NCI-H446 (cell line): Measurements from ENCODE around the gene E2F2.

Source experiments
- DNase-seq, 2 experiments: peaks; one replicate each; lab custom pipeline; 2025; lab: John Stamatoyannopoulos, UW

The E2F2 gene

DNA sequence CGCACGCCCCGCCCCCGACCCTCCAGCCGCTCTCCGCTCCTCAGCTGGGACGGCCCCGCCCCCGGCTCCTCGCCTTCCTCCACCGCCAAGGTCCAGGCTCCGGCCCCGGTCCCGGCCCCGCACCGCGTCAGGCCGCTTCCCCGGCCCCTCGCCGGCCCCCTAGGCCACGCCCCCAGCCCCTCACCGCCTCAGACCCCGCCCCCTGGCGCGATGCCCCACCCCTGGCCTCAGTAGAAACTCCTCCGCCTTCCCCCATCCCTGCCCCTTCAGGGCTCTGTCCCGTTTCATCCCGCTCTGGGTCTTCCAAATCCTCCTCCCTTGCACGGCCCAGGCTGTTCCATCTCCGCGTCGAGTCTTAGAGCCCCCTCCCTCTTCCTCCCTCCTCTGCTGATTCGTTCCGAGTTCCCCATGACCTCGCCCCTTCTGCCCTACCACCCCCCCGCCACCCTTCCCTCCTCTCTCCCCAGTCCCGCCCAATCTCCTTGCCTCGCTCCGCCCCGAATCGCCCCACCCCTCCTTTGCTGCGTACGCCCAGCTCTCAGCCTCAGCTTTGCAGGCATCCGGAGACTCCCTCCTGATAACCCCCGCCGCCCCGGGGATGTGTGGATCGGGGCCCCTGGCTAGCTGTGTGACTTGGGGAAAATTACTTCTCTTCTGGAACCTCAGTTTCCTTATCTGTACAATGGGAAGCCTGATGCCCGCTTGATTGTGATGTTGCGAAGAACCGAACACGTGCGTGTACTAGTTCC lies 46.6 kb downstream of the E2F2 start:
- DNase-seq: peak; percentile 93 to 97

- DNase-seq: peak in 1 of 2 experiments; percentile 27
These were observed 47.4 kb downstream of the E2F2 start, which contains the start of gene ASAP3 for GRCh38 chr1:23483321-23484252. TSS of gene ASAP3 (minus strand) at chr1:23484179. CDS start at chr1:23484133, 46 bp downstream.

DNA sequence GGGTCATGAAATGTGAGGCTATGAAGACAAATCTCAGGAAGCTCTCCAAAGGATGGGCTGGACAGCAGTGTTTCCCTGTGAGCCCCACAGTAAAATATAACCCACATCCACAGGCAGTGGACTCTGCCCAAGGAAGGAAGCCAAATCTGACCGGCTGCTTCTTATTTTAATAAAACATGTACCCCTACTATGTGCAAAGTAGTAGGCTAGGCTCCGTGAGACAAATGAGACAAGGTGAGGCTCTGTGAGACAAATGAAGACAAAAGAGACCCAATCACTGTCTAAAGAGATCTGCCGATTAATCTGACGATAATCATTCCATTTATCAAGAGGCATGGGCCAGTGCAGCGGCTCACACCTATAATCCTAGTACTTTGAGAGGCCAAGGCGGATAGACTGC lies 49.1 kb downstream of the E2F2 start:
- no peak for DNase-seq

DNA sequence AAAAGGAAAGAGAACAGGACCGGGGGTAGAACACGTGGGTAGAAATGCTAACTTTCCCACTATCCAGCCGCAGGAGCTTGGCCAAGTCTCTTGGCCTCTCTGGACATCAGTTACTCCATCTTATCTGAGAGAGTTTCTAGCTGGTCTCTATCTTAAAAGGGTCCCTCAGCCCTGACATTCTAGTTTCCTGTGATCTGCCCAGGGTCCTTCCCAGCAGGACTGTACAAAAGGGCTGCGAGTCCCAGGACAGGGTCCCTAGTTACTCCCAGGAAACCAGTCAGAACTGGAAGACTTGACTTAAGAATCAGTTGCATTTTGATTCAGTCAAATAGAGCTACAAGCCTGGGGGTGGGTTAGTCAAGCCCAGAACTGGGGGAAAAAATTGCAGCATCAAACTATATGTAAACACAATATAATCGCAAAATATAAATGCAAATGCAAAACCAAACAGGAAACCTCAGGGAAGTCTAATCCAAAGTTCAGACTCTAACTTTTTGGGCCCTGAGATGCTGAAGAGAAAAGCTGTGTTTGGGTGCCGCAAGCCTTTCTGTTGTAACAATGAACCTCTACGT lies 49.9 kb downstream of the E2F2 start:
- DNase-seq: no peak

DNA sequence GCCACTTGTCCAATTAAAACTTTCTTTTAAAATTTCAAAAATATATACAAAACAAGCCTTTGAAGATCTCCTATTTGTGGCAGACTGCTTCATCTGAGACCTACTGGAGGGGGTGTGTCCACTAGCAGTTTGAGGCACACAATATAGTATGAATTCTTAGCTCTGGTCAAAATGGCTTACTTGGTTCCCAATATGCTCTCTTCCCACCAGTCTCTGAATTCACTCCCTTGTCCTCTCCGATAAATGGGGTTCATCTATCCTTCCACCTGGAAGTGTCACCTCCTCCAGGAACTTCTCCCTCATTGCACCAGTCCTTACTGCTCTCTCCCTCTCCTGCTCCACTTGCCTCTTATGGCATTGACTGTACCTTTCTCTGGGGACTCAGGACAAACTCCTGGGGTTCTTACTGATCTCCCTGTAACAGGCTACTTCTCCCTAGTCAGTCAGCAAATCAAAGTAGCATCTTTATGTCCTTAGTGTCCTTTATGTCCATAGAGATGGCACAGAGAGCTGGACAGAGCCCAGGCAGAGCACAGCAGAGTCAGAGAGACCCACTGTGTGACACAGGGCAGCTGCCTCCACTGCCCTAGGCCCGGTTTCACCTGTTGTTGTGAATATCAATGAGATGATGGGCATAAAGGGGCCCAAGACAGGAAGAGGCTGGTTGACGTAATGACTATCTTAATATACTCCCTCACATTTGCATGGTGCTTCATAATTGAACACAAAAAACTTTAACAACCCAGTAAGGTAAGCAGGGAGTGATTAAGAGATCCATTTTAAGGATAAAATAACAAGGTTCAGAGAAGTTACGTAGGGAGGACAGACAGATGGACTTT lies 50.6 kb downstream of the E2F2 start:
- no peak for DNase-seq

- DNase-seq: no peak
These were observed 51.4 kb downstream of the E2F2 start for GRCh38 chr1:23479666-23479941.

GRCh38 chr1:23478896-23479665 lies 52.0 kb downstream of the E2F2 start:
- no peak for DNase-seq

DNA sequence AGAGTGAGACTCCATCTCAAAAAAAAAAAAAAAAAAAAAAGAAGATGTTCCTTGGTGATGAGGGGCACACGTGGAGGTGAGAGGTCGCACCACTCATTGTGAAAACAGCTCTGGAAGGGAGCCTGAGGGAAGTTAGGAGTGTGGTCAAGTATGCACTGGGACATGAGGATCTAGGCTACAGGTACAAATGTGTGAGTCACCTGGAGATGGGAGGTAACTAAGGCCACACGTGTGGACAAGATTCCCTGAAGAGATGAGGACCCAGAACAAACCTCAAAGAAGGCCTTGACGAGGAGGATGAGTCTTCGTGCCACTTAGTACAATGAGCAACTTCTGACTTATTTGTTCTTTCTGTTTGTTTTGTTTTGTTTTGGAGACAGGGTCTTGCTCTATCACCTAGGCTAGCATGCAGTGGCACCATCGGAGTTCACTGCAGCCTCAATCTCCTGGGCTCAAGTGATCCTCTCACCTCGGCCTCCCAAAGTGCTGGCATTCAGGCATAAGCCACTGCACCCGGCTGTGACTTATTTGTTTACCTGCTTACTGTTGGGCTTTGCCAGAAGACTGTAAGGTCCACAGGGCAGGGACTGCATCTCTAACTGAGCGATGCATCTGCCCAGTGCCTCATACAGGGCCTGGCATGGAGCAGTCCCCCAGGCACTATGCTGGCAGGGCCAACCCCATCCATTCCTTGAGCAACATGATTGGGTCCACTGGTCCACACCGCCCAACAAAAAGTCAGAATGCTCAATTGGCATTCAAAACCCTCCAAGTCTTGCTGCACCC lies 53.5 kb downstream of the E2F2 start:
- DNase-seq: no peak

- no peak for DNase-seq
These were observed 55.4 kb downstream of the E2F2 start for GRCh38 chr1:23475641-23476040.

DNA sequence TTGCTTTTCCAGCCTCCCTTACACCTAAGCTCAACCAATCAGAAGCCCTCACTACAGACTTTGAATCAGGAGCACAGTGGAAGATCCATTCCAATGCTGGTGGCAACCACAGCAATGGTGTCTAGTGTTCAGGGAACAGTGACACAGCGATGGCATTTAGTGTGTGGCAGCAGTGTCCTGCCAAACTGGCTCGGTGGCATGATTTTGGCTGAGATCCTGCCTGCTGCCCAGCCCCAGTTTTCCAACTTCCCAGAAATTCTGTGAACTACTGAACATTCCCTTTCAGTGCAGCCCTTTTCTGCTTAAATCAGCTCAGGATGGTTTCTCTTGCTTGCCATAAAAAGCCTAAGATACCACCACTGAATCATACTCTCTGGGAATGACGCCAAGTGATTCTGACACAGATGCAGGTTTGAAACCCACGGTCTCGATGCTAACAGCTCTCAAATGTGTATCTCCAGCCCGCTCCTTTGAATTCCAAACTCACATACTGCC lies 55.9 kb downstream of the E2F2 start:
- DNase-seq: peak in 1 of 2 experiments; percentile 52

DNA sequence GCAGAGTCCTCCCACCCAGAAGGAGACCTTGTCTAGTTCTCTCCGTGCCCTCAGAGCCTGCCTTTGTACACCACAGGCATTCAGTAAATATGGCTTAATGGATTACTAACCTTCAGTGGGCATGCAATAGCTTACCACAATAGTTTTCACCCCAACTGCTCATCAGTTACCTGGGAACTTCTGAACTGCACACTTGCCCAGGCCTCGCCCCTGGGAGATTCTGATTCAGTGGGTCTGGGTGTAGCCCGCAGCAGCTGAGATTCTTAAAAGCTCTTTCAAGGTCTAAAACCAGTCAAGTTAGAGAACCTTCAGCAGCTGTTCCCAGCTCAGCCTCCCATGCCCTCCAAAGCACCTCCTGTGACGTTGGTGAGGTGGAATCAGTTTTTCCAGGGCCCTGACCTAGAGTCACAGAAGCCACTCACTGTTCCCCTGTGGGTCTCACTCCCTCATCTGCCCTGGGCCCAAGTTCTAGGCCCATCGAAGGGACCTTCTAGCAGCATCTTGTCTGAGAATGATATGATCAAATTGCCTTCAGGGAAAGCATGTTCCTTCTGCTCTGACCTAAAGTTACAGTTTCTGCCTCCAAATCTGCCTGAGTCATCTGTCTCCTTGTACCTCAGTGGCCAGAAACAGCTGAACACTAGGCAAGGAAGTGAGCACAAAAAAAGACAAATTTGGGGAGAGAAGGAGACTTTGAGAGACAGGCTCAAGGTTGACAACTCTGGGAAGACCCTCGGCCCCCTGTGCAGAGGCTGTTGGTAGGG lies 57.8 kb downstream of the E2F2 start:
- no peak for DNase-seq

DNA sequence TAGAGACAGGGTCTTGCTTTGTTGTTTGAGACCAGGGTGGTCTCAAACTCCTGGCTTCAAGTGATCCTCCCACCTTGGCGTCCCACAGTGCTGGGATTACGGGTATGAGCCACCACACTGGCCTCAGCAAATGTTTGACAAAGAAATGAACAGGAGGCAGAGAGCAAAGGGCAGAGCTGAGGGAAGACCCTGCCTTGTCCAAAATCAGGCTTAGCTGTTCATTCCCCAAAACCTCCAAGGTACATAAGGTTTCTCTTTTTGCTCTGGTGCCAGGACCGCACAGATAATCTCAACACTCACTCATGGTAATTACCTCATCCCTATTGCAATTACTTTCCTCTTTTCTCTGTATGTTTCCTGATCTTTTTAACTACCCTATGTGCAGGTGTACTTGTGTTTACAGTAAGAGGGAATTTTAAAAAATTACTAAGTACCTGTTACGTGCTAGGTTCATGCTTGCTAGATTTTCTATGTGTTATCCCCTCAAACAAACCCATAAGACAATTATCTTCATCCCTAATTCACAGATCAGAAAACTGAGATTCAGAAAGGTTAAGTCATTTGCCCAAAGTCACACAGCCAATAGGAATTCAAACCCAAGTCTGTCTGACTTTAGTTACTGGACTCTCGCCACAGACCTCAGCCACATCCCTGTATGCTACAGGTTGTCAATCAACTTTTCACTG lies 58.5 kb downstream of the E2F2 start:
- DNase-seq: no peak

GRCh38 chr1:23471473-23472075 lies 59.5 kb downstream of the E2F2 start:
- no peak for DNase-seq

DNA sequence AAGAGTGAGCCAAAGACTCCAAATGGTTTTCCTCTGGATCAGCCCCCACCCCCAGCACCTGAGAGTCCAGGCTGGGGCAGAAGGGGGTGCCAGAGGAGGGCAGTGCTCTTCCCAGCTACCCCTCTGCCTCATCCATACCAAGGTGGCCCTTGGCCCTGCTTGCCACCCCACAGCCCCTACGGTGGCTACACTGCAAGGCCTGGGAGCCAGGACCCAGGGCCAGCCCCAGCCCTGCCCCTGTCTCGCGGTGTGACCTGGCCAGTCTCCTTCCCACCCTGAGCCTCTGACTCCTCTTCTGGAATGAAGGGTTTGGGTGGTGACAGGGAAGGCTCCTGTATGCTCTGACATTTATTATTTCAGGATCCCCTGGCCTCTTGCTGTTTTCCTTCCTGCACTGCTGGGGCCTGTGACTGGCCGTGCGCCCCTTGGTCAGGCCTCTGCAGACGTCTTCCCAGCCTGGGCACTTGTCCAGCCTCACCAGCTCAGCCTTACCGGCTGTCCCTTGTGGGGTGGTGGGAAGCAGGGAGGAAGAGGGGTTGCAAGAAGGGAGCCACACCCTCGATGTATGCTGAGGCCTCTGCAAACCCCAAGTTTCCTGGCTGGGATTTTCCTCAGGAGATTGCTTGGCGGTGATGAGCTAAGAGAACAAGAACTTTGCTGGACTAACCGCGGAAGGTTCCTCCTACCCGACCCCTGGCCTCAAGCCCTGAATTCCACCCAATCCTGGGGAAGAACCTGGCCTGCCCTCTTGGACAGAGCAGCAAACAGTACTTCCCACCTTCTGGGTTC lies 60.6 kb downstream of the E2F2 start:
- no peak for DNase-seq

- no peak for DNase-seq
These were observed 61.6 kb downstream of the E2F2 start for GRCh38 chr1:23469372-23469982.

DNA sequence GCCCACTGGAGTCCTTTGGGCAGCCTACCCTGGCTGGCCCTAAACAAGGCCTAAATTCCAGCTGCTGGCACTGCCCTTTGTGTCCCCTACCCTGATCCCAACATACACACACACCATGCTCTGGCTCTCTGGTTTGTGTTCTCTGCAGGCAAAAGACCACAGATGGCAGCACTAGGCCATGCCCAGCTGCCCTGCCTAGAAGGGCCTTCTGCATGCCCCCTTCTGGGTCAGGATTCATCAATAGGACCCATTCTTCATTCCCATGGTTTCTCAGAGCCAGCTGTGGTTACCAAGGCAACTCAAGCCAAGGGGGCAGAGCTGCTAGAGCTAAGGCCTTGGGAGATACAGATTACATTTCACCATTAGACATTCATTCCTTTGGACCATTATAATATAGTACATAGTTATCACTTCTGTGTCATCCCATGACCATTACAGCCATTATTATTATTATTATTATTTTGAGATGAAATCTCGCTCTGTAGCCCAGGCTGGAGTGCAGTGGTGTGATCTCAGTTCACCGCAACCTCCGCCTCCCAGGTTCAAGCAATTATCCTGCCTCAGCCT lies 64.5 kb downstream of the E2F2 start:
- no peak for DNase-seq

GRCh38 chr1:23463286-23463685 lies 67.7 kb downstream of the E2F2 start:
- no peak for DNase-seq
